CD8-positive, alpha-beta memory T cell (primary cell): ENCODE results near the gene BAIAP2L1. TPM values are rescaled to one million over a fixed set of nuclear protein-coding genes. Genes with fewer than 3 reads are reported as not detected.

Experiments used
- CTCF ChIA-PET: fragments of 350-600 bp; sonication (Branson Sonifier 250); formaldehyde crosslinking; loops from one replicate; lab custom pipeline; 2021; ENCODE audit warnings: antibody characterized with exemption; lab: Charles Lee
- POLR2A ChIA-PET: fragments of 350-600 bp; sonication (Branson Sonifier 250); formaldehyde crosslinking; loops from one replicate; lab custom pipeline; 2021; ENCODE audit warnings: antibody characterized with exemption; lab: Charles Lee
- DNase-seq, 5 donors: peaks; one replicate each; pipeline versions ENCODE4 v3.0.0 to v3.0.0-alpha.2; 2020 to 2022; ENCODE audit warnings: mixed read lengths in 1 of 5
- H3K27ac ChIP-seq: one replicate; pipeline ENCODE4 v1.7.0; 2013; ENCODE audit warnings: low read depth, mild to moderate bottlenecking, low read length, moderate library complexity
- H3K27me3 ChIP-seq: 2 replicates; pipeline ENCODE4 v1.7.0; 2013; ENCODE audit warnings: low read length, mild to moderate bottlenecking; ENCODE audit not compliant: insufficient read depth, poor library complexity, severe bottlenecking
- H3K36me3 ChIP-seq: 2 replicates; pipeline ENCODE4 v1.7.0; 2013; ENCODE audit warnings: mild to moderate bottlenecking, low read length, moderate library complexity; ENCODE audit not compliant: insufficient read depth
- H3K4me1 ChIP-seq: 2 replicates; pipeline ENCODE4 v1.7.0; 2013; ENCODE audit warnings: mild to moderate bottlenecking, low read length, moderate library complexity; ENCODE audit not compliant: insufficient read depth
- H3K4me3 ChIP-seq: 2 replicates; pipeline ENCODE4 v1.7.0; 2013; ENCODE audit warnings: mild to moderate bottlenecking, low read length
- H3K9me3 ChIP-seq: 2 replicates; pipeline ENCODE4 v1.7.0; 2013; ENCODE audit warnings: mild to moderate bottlenecking, low read length
- H3K27ac Mint-ChIP-seq, 8 donors: one replicate each; pipeline ENCODE4 v1.8.0; 2020 to 2021; ENCODE audit warnings: mixed read lengths in 8 of 8, mild to moderate bottlenecking in 6 of 8, inconsistent platforms in 3 of 8, moderate library complexity in 3 of 8
- H3K27me3 Mint-ChIP-seq, 2 donors: one replicate each; pipeline ENCODE4 v1.8.0; 2020 to 2021; ENCODE audit warnings: mixed read lengths in 2 of 2, mild to moderate bottlenecking in 1 of 2, moderate library complexity in 1 of 2
- H3K36me3 Mint-ChIP-seq, 3 donors: one replicate each; pipeline ENCODE4 v1.8.0; 2020 to 2021; ENCODE audit warnings: mixed read lengths in 3 of 3, inconsistent platforms in 1 of 3, mild to moderate bottlenecking in 1 of 3
- H3K4me1 Mint-ChIP-seq, 3 donors: one replicate each; pipeline ENCODE4 v1.8.0; 2020 to 2021; ENCODE audit warnings: mixed read lengths in 3 of 3, inconsistent platforms in 1 of 3, mild to moderate bottlenecking in 1 of 3
- H3K4me3 Mint-ChIP-seq, 7 donors: one replicate each; pipeline ENCODE4 v1.8.0; 2020 to 2021; ENCODE audit warnings: mixed read lengths in 7 of 7, mild to moderate bottlenecking in 6 of 7, moderate library complexity in 4 of 7, inconsistent platforms in 2 of 7
- H3K9me3 Mint-ChIP-seq, 5 donors: one replicate each; pipeline ENCODE4 v1.8.0; 2020 to 2022; ENCODE audit warnings: mixed read lengths in 5 of 5, mild to moderate bottlenecking in 3 of 5, moderate library complexity in 2 of 5, inconsistent platforms in 1 of 5
- polyA plus RNA-seq: library from polyadenylated mRNA; unstranded; fragments of 300-500 nt; fragmentation: Illumina TruSeq; gene quantifications from one replicate; pipeline ENCODE4 v1.2.3, GENCODE V29; 2021
- total RNA-seq, 2 experiments: library from RNA; stranded (reverse); gene quantifications; one replicate each; pipeline ENCODE4 v1.2.3, GENCODE V29; 2021

The BAIAP2L1 gene
- total and polyA plus RNA-seq, 3 experiments from 2014 or later, result 0.29 to 1.3 (median 0.58) TPM

DNA sequence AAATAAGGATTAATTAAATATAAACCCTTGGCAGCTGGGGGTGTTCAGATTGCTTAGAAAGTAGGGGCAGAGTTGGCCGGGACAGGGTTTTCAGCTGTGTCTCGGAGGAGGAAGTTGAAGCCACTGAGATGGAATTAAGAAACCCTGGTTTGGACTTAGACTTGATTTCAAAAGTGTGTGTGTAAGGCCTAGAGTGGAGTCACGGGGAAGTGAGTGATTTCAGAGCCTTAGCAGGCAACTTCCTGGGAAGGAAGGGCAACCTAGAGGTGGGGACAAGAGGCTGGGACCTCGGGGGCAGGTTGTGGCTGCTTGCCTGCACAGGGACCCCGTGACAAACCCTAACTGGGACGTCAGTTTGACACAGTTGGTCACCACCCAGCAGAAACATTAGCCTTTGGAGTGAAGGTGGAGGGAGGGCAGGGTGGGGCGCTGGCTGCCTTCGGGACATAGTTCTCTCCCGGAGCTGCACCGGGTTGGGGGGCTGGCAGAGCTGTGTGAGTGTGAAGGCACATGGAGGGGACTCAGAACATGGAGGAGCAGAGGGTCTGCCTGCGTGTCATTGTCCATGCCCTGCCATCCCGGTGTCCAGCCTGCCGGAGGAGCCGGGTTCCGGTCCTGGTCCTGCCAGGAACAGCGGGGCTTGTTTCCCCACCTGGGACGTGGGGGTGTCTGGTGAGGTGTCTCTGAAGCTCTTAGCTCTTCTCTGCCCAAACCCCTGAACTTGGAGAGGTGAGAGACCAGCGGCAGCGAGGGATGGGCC is 117.6 kb downstream of the BAIAP2L1 start:
- Mint-ChIP-seq H3K9me3 (no peaks in the 10 kb centered on the region), H3K4me3 (peak overlapping the region; percentile 63 to 90 (median 82)), H3K27me3 (peaks cover 0 to 1% of the 10 kb centered on the region in 2 donors), H3K27ac (peak overlapping the region in 7 of 8 donors; percentile 17 to 91 (median 79)), H3K4me1 (peaks cover 28 to 46% (median 30%) of the 10 kb centered on the region in 3 donors), H3K36me3 (peaks cover 0 to 9% (median 0%) of the 10 kb centered on the region in 3 donors)
- POLR2A ChIA-PET, result no interaction called here
- Histone ChIP-seq H3K9me3 (no peaks in the 10 kb centered on the region), H3K27me3 (no peaks in the 10 kb centered on the region), H3K36me3 (no peaks in the 10 kb centered on the region), H3K4me1 (peaks cover 39% of the 10 kb centered on the region), H3K27ac (no peak overlapping the region), H3K4me3 (peak overlapping the region; percentile 66)
- CTCF ChIA-PET, result no interaction called here
- DNase-seq, result no peak

DNA sequence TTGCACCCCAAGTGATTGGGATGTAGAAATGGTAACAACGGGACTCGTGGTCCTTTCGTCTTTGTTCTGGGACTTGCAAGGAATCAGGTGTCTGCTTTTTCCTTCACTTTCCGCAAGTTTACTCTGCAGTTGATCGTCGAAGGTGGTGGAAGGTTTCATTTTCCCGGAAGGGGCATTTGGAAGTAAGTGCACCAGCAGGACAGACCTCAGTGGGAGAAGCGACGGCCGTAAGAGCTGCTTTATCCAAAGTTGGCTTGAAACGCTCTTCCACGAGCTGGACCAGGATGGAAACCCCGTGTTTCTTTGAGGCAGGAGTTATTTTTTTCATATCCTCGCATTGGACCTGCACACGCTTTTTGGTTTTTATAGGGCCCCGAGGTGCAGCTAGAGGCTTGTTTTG is 118.2 kb downstream of the BAIAP2L1 start:
- Histone ChIP-seq H3K27me3 (no peaks in the 10 kb centered on the region), H3K27ac (peak overlapping the region; percentile 43), H3K4me3 (peak overlapping the region; percentile 66), H3K9me3 (no peaks in the 10 kb centered on the region), H3K4me1 (peaks cover 39% of the 10 kb centered on the region), H3K36me3 (no peaks in the 10 kb centered on the region)
- Mint-ChIP-seq H3K4me1 (peaks cover 28 to 45% (median 30%) of the 10 kb centered on the region in 3 donors), H3K9me3 (no peaks in the 10 kb centered on the region), H3K27me3 (peaks cover 0 to 1% of the 10 kb centered on the region in 2 donors), H3K27ac (peak overlapping the region; percentile 16 to 91 (median 79)), H3K4me3 (peak overlapping the region; percentile 63 to 90 (median 82)), H3K36me3 (peaks cover 0 to 9% (median 0%) of the 10 kb centered on the region in 3 donors)
- CTCF ChIA-PET, result no interaction called here
- POLR2A ChIA-PET, result no interaction called here
- DNase-seq, result no peak

DNA sequence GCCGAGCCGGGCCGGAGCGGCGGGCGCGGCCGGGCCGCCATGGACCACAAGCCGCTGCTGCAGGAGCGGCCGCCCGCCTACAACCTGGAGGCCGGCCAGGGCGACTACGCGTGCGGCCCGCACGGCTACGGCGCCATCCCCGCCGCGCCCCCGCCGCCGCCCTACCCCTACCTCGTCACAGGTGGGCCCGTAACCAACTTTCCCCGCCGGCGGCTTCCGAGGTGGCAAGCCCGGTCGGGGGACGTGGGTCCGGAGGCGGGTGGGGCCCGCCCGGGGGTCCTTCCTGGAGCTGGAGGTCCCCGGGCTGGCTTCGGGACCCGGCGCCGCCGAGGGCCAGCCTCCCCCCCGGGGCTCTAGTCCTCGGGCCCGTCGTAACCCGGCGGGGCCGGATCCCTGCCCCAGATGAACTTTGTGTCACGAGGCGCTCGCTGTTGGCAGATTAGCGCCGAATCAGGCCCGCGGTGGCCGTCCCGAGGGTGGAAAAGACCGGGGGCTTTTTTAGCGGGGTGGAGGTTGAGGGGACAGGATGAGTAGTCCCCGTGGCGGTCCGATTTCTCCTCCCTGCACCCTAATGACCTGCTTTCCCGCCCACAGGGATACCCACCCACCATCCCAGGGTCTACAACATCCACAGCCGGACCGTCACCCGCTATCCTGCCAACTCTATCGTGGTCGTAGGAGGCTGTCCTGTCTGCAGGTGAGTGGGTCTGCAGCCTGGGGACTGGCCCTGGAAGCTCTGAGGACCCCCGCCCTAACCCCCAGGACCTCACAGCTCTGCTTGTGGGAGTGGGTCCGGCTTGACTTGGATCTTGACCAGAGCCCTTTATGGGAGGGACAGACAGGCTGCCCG is 118.9 kb downstream of the BAIAP2L1 start:
- Histone ChIP-seq H3K4me3 (peak overlapping the region; percentile 66), H3K9me3 (no peaks in the 10 kb centered on the region), H3K27me3 (no peaks in the 10 kb centered on the region), H3K4me1 (peaks cover 39% of the 10 kb centered on the region), H3K27ac (peak overlapping the region; percentile 43), H3K36me3 (no peaks in the 10 kb centered on the region)
- ChIA-PET CTCF (no interaction called here), POLR2A (no interaction called here)
- H3K27ac Mint-ChIP-seq, result peak overlapping the region in 7 of 8 donors; percentile 16 to 91 (median 79)
- peaks cover 0 to 1% of the 10 kb centered on the region in 2 donors for H3K27me3 Mint-ChIP-seq
- DNase-seq, result peak in 1 of 5 donors; percentile 44
- peak overlapping the region; percentile 63 to 90 (median 82) for H3K4me3 Mint-ChIP-seq
- H3K4me1 Mint-ChIP-seq, result peaks cover 28 to 45% (median 30%) of the 10 kb centered on the region in 3 donors
- H3K36me3 Mint-ChIP-seq, result peaks cover 0 to 9% (median 0%) of the 10 kb centered on the region in 3 donors
- no peaks in the 10 kb centered on the region for H3K9me3 Mint-ChIP-seq

DNA sequence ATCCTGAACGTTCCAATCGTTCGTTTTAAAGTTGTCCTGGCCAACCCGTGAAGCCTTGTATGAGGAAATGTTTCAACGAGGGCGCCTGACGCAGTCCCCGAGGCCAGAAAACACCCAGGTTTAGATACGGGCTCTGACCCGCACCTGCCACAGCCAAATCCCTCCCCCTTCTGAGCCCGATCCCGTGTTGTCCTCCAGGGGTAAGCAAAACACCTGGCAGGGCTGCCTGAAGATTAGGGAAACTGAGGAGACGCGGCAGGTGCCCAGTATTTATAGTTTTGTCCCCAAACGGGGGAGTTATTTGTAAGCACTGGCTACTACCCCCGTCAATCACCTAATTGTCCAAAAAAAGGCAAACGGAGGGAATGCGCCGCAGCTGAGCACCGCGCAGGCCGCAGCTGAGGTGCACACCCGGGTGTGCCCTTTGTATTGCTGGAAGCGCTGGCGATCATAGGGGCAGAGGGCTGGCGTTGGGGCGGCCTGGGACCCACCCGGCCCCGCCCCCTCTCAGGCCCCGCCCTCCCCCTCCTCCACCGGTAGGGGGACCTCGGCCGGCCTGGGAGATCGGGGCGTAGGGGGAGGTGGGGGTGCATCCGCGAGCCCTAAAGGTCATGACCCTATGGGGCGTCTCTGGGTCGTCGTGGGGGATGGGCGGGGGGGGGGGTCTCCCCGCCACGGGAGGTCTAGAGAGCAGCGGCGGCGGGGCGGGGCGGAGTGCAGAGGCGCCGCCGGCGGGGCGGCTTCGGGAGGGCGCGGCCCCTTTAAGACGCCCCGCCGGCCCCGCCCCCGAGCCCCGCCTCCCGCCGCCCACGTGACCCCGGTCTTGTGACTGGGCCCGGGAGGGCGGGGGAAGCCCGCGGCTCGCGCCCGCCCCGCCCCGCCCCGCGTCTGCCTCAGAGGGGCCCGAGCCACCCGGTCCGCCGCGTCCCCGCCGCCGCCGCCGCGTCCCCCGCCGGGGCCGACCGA is 119.8 kb downstream of the BAIAP2L1 start, which contains the start of gene BRI3:
TSS of gene BRI3 (plus strand) at position 896 of the 966 bp plus-strand sequence. CDS start 110 bp downstream, outside the sequence.
- peaks cover 0 to 1% of the 10 kb centered on the region in 2 donors for H3K27me3 Mint-ChIP-seq
- peaks cover 28 to 38% (median 30%) of the 10 kb centered on the region in 3 donors for H3K4me1 Mint-ChIP-seq
- peaks cover 39% of the 10 kb centered on the region for H3K4me1 ChIP-seq
- peak within 1 kb of the TSS; percentile 57 for H3K27ac ChIP-seq
- peak within 1 kb of the TSS; percentile 76 for H3K4me3 ChIP-seq
- H3K9me3 ChIP-seq, result no peaks in the 10 kb centered on the region
- DNase-seq, result peak; percentile 82 to 95 (median 86)
- peak within 1 kb of the TSS; percentile 85 to 94 (median 88) for H3K4me3 Mint-ChIP-seq
- H3K36me3 ChIP-seq, result no peaks in the 10 kb centered on the region
- H3K27ac Mint-ChIP-seq, result peak within 1 kb of the TSS; percentile 46 to 98 (median 89)
- CTCF ChIA-PET, result interaction anchor here (1.1 to 2.7 kb wide), 3 partner anchors 14 to 79 kb away, joined by 4 to 8 read pairs (median 6); no protein-coding TSS in a partner anchor
- no peaks in the 10 kb centered on the region for H3K9me3 Mint-ChIP-seq
- POLR2A ChIA-PET, result interaction anchor here (0.6 to 1.4 kb wide), 4 partner anchors 21 to 78 kb away, joined by 3 to 7 read pairs (median 4); no protein-coding TSS in a partner anchor
- H3K27me3 ChIP-seq, result no peaks in the 10 kb centered on the region
- H3K36me3 Mint-ChIP-seq, result peaks cover 0 to 9% (median 0%) of the 10 kb centered on the region in 3 donors

DNA sequence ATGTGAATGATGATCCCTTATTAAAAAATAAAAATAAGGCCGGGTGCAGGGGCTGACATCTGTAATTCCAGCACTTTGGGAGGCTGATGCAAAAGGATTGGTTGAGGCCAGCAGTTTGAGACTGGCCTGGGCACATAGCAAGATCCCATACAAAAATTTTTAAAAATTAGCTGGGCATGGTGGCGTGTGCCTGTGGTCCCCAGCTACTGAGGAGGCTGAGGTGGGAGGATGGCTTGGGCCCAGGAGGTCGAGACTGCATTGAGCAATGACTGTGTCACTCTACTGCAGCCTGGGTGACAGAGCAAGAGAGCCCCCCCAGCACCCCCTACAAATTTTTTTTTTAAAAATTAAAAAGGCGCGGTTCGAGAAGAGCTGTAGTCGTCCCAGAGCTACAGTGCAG is 120.6 kb downstream of the BAIAP2L1 start:
- Histone ChIP-seq H3K4me1 (peaks cover 39% of the 10 kb centered on the region), H3K4me3 (peak overlapping the region; percentile 76), H3K36me3 (no peaks in the 10 kb centered on the region), H3K27me3 (no peaks in the 10 kb centered on the region), H3K27ac (no peak overlapping the region), H3K9me3 (no peaks in the 10 kb centered on the region)
- CTCF ChIA-PET, result interaction anchor here (1.1 to 2.7 kb wide), 3 partner anchors 13 to 78 kb away, joined by 4 to 8 read pairs (median 6); no protein-coding TSS in a partner anchor
- DNase-seq, result no peak
- Mint-ChIP-seq H3K9me3 (no peaks in the 10 kb centered on the region), H3K36me3 (peaks cover 0 to 9% (median 0%) of the 10 kb centered on the region in 3 donors), H3K4me3 (peak overlapping the region; percentile 85 to 94 (median 88)), H3K27ac (peak overlapping the region in 7 of 8 donors; percentile 6 to 98 (median 87)), H3K27me3 (peaks cover 0 to 1% of the 10 kb centered on the region in 2 donors), H3K4me1 (peaks cover 28 to 38% (median 30%) of the 10 kb centered on the region in 3 donors)
- POLR2A ChIA-PET, result interaction anchor here (0.6 to 1.4 kb wide), 4 partner anchors 20 to 78 kb away, joined by 3 to 7 read pairs (median 4); no protein-coding TSS in a partner anchor

DNA sequence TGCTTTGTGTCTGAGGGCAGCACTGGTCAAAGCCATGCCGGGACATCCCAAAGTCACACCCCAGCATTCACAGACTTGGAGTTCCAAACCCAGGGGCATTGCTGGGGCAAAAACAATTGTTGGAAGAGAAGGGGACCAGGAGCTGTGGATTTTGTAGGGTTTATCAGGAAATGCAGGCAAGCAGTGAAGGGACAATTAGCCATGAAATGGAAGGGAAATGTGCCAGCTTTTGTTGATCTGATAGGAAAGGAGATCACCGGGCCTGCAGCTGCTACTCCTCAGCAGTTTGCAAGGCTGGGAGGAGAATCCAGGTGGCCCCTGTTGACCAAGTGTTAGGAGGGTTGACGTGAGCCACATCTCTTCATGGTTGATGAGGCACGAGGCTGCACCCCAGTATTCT is 122.0 kb downstream of the BAIAP2L1 start:
- DNase-seq, result no peak
- no peaks in the 10 kb centered on the region for H3K9me3 Mint-ChIP-seq
- Histone ChIP-seq H3K4me1 (peaks cover 26% of the 10 kb centered on the region), H3K27me3 (no peaks in the 10 kb centered on the region), H3K4me3 (no peak overlapping the region), H3K27ac (no peak overlapping the region), H3K9me3 (no peaks in the 10 kb centered on the region), H3K36me3 (no peaks in the 10 kb centered on the region)
- H3K36me3 Mint-ChIP-seq, result peaks cover 0 to 5% (median 0%) of the 10 kb centered on the region in 3 donors
- peaks cover 19 to 24% (median 22%) of the 10 kb centered on the region in 3 donors for H3K4me1 Mint-ChIP-seq
- H3K27me3 Mint-ChIP-seq, result peaks cover 0 to 1% of the 10 kb centered on the region in 2 donors
- ChIA-PET CTCF (interaction anchor here (2.7 kb wide), 1 partner anchor 28 kb away, joined by 8 read pairs; no protein-coding TSS in a partner anchor), POLR2A (interaction anchor here (0.5 kb wide), 1 partner anchor 31 kb away, joined by 3 read pairs; no protein-coding TSS in a partner anchor)
- H3K4me3 Mint-ChIP-seq, result peak overlapping the region in 3 of 7 donors; percentile 32 to 44 (median 40)
- peak overlapping the region in 2 of 8 donors; percentile 20 to 33 for H3K27ac Mint-ChIP-seq
